B cell (primary cell): ENCODE results near the gene CATSPERD. TPM values are rescaled to one million over a fixed set of nuclear protein-coding genes. Genes with fewer than 3 reads are reported as not detected.
A peak's percentile ranks its signal among the peaks of the same experiment; 100 is the strongest.

ENCODE experiments used
- ATAC-seq: fragments of 200-7000 bp; cut with Tn5 transposase; one replicate; pipeline ENCODE4 v1.10.0; 2021; ENCODE audit warnings: low read depth, mild to moderate bottlenecking, moderate number of reproducible peaks, moderate library complexity
- CTCF ChIA-PET: fragments of 350-600 bp; sonication (Branson Sonifier 250); formaldehyde crosslinking; loops from one replicate; lab custom pipeline; 2021; ENCODE audit warnings: antibody characterized with exemption, inconsistent platforms; lab: Charles Lee
- POLR2A ChIA-PET: fragments of 350-600 bp; sonication (Branson Sonifier 250); formaldehyde crosslinking; loops from one replicate; lab custom pipeline; 2021; ENCODE audit warnings: antibody characterized with exemption; lab: Charles Lee
- DNase-seq: peaks from one replicate; pipeline ENCODE4 v3.0.0; 2013
- H2AFZ ChIP-seq: 2 replicates; pipeline ENCODE4 v1.6.1; 2012; ENCODE audit warnings: mild to moderate bottlenecking, low read depth, low read length; ENCODE audit not compliant: insufficient read depth, poor library complexity, severe bottlenecking
- H3K27ac ChIP-seq, 2 donors: 1 replicate in 1 of 2; 2 replicates in 1 of 2; pipeline ENCODE4 v1.5.1; 2012 to 2013; ENCODE audit warnings: low read length in 2 of 2, mild to moderate bottlenecking in 2 of 2, moderate library complexity in 1 of 2
- H3K27me3 ChIP-seq, 4 experiments: fragments of 200-600 bp in 1 of 4; sonication (generic) in 1 of 4; replicated peaks in 1 of 4; 1 replicate in 2 of 4; 2 replicates in 2 of 4; pipeline versions ENCODE4 v1.6.1 to v1.7.0; 2013 to 2016; ENCODE audit warnings: low read length in 3 of 4, mild to moderate bottlenecking in 2 of 4, mixed read lengths in 1 of 4, moderate library complexity in 1 of 4; ENCODE audit not compliant: insufficient read depth in 4 of 4, control insufficient read depth in 3 of 4; ENCODE audit errors: control extremely low read depth in 1 of 4
- H3K36me3 ChIP-seq, 2 experiments: replicated peaks in 1 of 2; 1 replicate in 1 of 2; 2 replicates in 1 of 2; pipeline versions ENCODE4 v1.6.1 to v1.7.1; 2013; ENCODE audit warnings: low read length in 1 of 2; ENCODE audit not compliant: insufficient read depth in 2 of 2, control insufficient read depth in 1 of 2; ENCODE audit errors: control extremely low read depth in 1 of 2, extremely low read depth in 1 of 2
- H3K4me1 ChIP-seq, 2 donors: fragments of 200-600 bp in 1 of 2; sonication (generic) in 1 of 2; 1 replicate in 1 of 2; 2 replicates in 1 of 2; pipeline versions ENCODE4 v1.5.1 to v1.6.1; 2013 to 2017; ENCODE audit warnings: low read length in 2 of 2; ENCODE audit not compliant: control insufficient read depth in 2 of 2, insufficient read depth in 2 of 2
- H3K4me2 ChIP-seq: replicated peaks from 2 replicates; pipeline ENCODE3; 2012; ENCODE audit warnings: mild to moderate bottlenecking, low read depth, low read length; ENCODE audit not compliant: poor library complexity, severe bottlenecking
- H3K4me3 ChIP-seq, 5 experiments: fragments of 200-600 bp in 1 of 5; sonication (generic) in 1 of 5; 1 replicate in 3 of 5; 2 replicates in 2 of 5; pipeline versions ENCODE4 v1.5.1 to v1.7.0; 2011 to 2016; ENCODE audit warnings: low read length in 4 of 5, mild to moderate bottlenecking in 4 of 5, low read depth in 2 of 5, control low read depth in 1 of 5, moderate library complexity in 1 of 5; ENCODE audit not compliant: insufficient read depth in 1 of 5; ENCODE audit errors: control extremely low read depth in 1 of 5, extremely low read depth in 1 of 5
- H3K79me2 ChIP-seq: fragments of 200-600 bp; sonication (generic); one replicate; pipeline ENCODE4 v1.6.0; 2016; ENCODE audit warnings: low read length; ENCODE audit not compliant: control insufficient read depth, insufficient read depth
- H3K9ac ChIP-seq: fragments of 200-600 bp; sonication (generic); 2 replicates; pipeline ENCODE4 v1.6.1; 2017; ENCODE audit warnings: mild to moderate bottlenecking, low read length, moderate library complexity
- H3K9me3 ChIP-seq, 3 donors: one replicate each; pipeline versions ENCODE4 v1.6.1 to v1.7.1; 2013; ENCODE audit warnings: low read length in 2 of 3; ENCODE audit not compliant: control insufficient read depth in 2 of 3, insufficient read depth in 1 of 3; ENCODE audit errors: control extremely low read depth in 1 of 3
- H4K20me1 ChIP-seq: 2 replicates; pipeline ENCODE4 v1.6.0; 2012; ENCODE audit warnings: mild to moderate bottlenecking, low read length; ENCODE audit not compliant: insufficient read depth, control insufficient read depth, poor library complexity, severe bottlenecking
- H3K27ac Mint-ChIP-seq: one replicate; pipeline ENCODE4 v1.8.0; 2021; ENCODE audit warnings: mixed read lengths
- H3K27me3 Mint-ChIP-seq: one replicate; pipeline ENCODE4 v1.8.0; 2021; ENCODE audit warnings: mixed read lengths
- H3K4me1 Mint-ChIP-seq: one replicate; pipeline ENCODE4 v1.8.0; 2021; ENCODE audit warnings: mixed read lengths
- H3K4me3 Mint-ChIP-seq: one replicate; pipeline ENCODE4 v1.8.0; 2021; ENCODE audit warnings: mixed read lengths
- H3K9me3 Mint-ChIP-seq: one replicate; pipeline ENCODE4 v1.8.0; 2022; ENCODE audit warnings: mixed read lengths; ENCODE audit not compliant: insufficient read depth
- CTCF ChIP-seq: fragments of 200-600 bp; IDR thresholded peaks from one replicate; pipeline ENCODE4 v1.8.0; 2022; ENCODE audit warnings: antibody characterized with exemption, mild to moderate bottlenecking
- EZH2 ChIP-seq: IDR thresholded peaks from 2 replicates; pipeline ENCODE4 v1.6.1; 2012; ENCODE audit warnings: borderline replicate concordance, low read depth, mild to moderate bottlenecking, moderate library complexity, low read length; ENCODE audit not compliant: insufficient read depth, poor library complexity, severe bottlenecking
- WGBS: methylation state at CpG from one replicate; pipeline ENCODE4 v1.1.5; 2013; ENCODE audit warnings: missing lambda C conversion rate; ENCODE audit not compliant: insufficient coverage; 5-methylcytosine and 5-hydroxymethylcytosine counted together
- intact Hi-C: fragments of 100-400 bp; cut with micrococcal nuclease; formaldehyde crosslinking; loops from one replicate; pipeline ENCODE4 v1.10.0; 2022
- polyA plus RNA-seq: library from polyadenylated mRNA; depleted of rRNA; stranded (reverse); fragments of >200 nt; gene quantifications from 2 replicates; pipeline ENCODE4 v1.2.3, GENCODE V29; 2012
- total RNA-seq, 2 donors: library from RNA; stranded (reverse); fragments of 120-200 nt in 1 of 2; gene quantifications; 1 replicate in 1 of 2; 2 replicates in 1 of 2; pipeline versions ENCODE4 v1.2.3 to v1.2.4, GENCODE V29; 2013 to 2022

The CATSPERD gene
- total and polyA plus RNA-seq, 2 donors (not counting 1 experiment from before 2014, with no cell fraction given), result not detected

DNA sequence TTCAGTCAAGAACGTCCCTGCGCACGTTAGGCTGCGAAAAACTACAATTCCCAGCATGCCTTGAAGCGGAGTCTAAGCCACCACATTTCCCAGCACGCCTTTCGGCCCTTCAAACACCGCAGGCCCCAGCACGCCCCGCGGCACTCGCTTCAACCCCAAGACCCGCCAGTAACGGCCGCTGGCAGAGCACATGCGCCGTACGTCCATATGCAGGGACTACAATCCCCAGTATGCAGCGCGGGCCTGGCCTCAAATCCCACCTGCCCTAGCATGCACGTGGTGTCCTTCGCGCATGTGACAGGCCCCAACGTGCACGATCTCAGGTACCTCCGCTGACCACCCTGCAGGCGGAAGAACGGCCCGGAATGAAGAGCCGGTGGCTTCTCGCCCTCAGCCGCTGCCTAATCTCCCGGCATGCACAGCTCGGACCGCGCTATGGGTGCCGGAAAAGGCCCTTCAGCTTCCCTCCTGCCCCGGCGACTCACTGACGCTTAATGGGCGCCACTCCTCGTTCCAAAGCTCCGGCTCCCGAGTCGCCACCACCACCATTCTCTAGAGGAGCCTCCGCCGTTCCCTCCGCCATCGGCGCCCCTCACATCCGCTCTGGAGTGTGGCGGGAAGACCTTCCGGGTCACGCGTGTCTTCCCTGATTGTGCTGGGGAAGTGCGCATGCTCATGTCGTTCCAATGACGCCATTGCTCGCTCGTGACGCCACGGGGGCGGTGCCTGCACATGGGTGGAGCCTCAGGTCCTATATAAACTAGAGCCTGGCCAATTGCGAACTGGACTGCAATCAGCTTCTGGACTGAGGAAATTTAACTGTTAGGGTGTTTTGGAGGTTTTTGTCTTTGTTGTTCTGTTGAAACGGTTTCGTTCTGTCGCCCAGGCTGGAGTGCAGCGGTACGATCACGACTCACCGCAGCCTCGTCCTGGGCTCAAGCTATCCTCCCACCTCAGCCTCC lies 70.4 kb downstream of the CATSPERD start, which contains the start of gene DUS3L:
Gene DUS3L, minus strand, starts transcription at position 605 of the 962 bp plus-strand sequence. Its CDS starts 22 bp downstream, at position 583.
- peaks cover 10% of the 10 kb centered on the region for H3K4me1 Mint-ChIP-seq
- peak within 1 kb of the TSS; percentile 62 for H2AFZ ChIP-seq
- no peaks in the 10 kb centered on the region for H3K9me3 Mint-ChIP-seq
- CTCF ChIA-PET, result interaction anchor here (2.5 kb wide), 1 partner anchor 13 kb away, joined by 16 read pairs; no protein-coding TSS in a partner anchor
- H3K27me3 ChIP-seq, result peaks cover 0 to 6% (median 0%) of the 10 kb centered on the region in 4 experiments
- peaks cover 7% of the 10 kb centered on the region for H3K79me2 ChIP-seq
- H3K4me2 ChIP-seq, result peak within 1 kb of the TSS; percentile 72
- peak within 1 kb of the TSS; percentile 100 for H3K27ac Mint-ChIP-seq
- peak within 1 kb of the TSS; percentile 97 to 98 for H3K27ac ChIP-seq
- TF ChIP-seq EZH2, result no peak
- TF ChIP-seq CTCF, result no peak
- H3K4me1 ChIP-seq, result peaks cover 5 to 16% of the 10 kb centered on the region in 2 donors
- peaks cover 28% of the 10 kb centered on the region for H4K20me1 ChIP-seq
- WGBS, result under 1% methylated on average over 64 of the region's 72 CpGs
- peaks cover 0 to 20% (median 3%) of the 10 kb centered on the region in 3 donors for H3K9me3 ChIP-seq
- H3K27me3 Mint-ChIP-seq, result no peaks in the 10 kb centered on the region
- peaks cover 0 to 38% of the 10 kb centered on the region in 2 experiments for H3K36me3 ChIP-seq
- intact Hi-C loops, result loop anchor here (1.0 to 2.0 kb wide), 6 partner anchors 13 to 168 kb away; partner anchors contain the start of genes MICOS13, RPL36, SAFB and SAFB2
- H3K4me3 Mint-ChIP-seq, result peak within 1 kb of the TSS; percentile 98
- ATAC-seq, result peak; percentile 92
- DNase-seq, result peak; percentile 97
- POLR2A ChIA-PET, result interaction anchor here (0.5 to 1.4 kb wide), 3 partner anchors 18 to 113 kb away, joined by 3 to 5 read pairs (median 3); no protein-coding TSS in a partner anchor
- peak within 1 kb of the TSS; percentile 77 for H3K9ac ChIP-seq
- peak within 1 kb of the TSS; percentile 67 to 91 (median 87) for H3K4me3 ChIP-seq
